IMR-90 (cell line): ENCODE data around the gene HCFC1R1. TPM values are rescaled to one million over a fixed set of nuclear protein-coding genes. Genes with fewer than 3 reads are reported as not detected.

Experiments used
- ATAC-seq: fragments of 200-7000 bp; cut with Tn5 transposase; 2 replicates; pipeline ENCODE4 v1.9.1; 2020; ENCODE audit warnings: low read depth, mild to moderate bottlenecking, moderate library complexity
- BruUV-seq: library from RNA; stranded (reverse); fragments of 400-500 nt; replicated peaks from 2 replicates; lab custom pipeline; 2021; lab: Mats Ljungman, UMichigan
- CTCF ChIA-PET: fragments of 300-600 bp; formaldehyde crosslinking; extraction: SDS; loops from one replicate; lab custom pipeline; 2021; ENCODE audit warnings: antibody characterized with exemption; lab: Yijun Ruan, JAX
- POLR2A ChIA-PET: fragments of 300-600 bp; sonication (Branson Sonifier 250); formaldehyde crosslinking; loops from one replicate; lab custom pipeline; 2022; ENCODE audit warnings: antibody characterized with exemption; ENCODE audit not compliant: unreplicated experiment; lab: Charles Lee
- DNase-seq: peaks from one replicate; pipeline ENCODE4 v3.0.0; 2013
- H2AFZ ChIP-seq: replicated peaks from 2 replicates; pipeline ENCODE3; 2013; ENCODE audit warnings: low read length, mild to moderate bottlenecking; ENCODE audit not compliant: poor library complexity
- H2AK5ac ChIP-seq: 2 replicates; pipeline ENCODE4 v1.6.1; 2013; ENCODE audit warnings: low read depth, low read length, inconsistent platforms
- H2AK9ac ChIP-seq: replicated peaks from 2 replicates; pipeline ENCODE3; 2013; ENCODE audit warnings: mild to moderate bottlenecking, low read depth, low read length, moderate library complexity; ENCODE audit not compliant: poor library complexity
- H2BK120ac ChIP-seq: 2 replicates; pipeline ENCODE4 v1.6.1; 2013; ENCODE audit warnings: low read depth, low read length, inconsistent platforms
- H2BK15ac ChIP-seq: 3 replicates; pipeline ENCODE4 v1.6.1; 2013; ENCODE audit warnings: low read depth, low read length, inconsistent platforms
- H2BK20ac ChIP-seq: 2 replicates; pipeline ENCODE4 v1.6.1; 2013; ENCODE audit warnings: low read depth, mild to moderate bottlenecking, inconsistent platforms, low read length, moderate library complexity
- H2BK5ac ChIP-seq: 2 replicates; pipeline ENCODE4 v1.6.1; 2013; ENCODE audit warnings: mild to moderate bottlenecking, low read depth, low read length, inconsistent platforms; ENCODE audit not compliant: poor library complexity, severe bottlenecking
- H3K14ac ChIP-seq: replicated peaks from 2 replicates; pipeline ENCODE4 v1.6.1; 2013; ENCODE audit warnings: low read depth, low read length, inconsistent platforms
- H3K18ac ChIP-seq: 2 replicates; pipeline ENCODE4 v1.6.1; 2013; ENCODE audit warnings: low read depth, low read length, control low read depth
- H3K23ac ChIP-seq: 2 replicates; pipeline ENCODE4 v1.6.1; 2013; ENCODE audit warnings: low read depth, low read length, inconsistent platforms
- H3K27ac ChIP-seq: 2 replicates; pipeline ENCODE4 v1.5.1; 2013; ENCODE audit warnings: mild to moderate bottlenecking, control low read depth, low read length; ENCODE audit not compliant: insufficient read depth
- H3K27me3 ChIP-seq: 2 replicates; pipeline ENCODE4 v1.6.1; 2013; ENCODE audit warnings: low read length; ENCODE audit not compliant: control insufficient read depth, insufficient read depth
- H3K36me3 ChIP-seq: 2 replicates; pipeline ENCODE4 v1.6.1; 2013; ENCODE audit warnings: low read length, mixed read lengths; ENCODE audit not compliant: control insufficient read depth, insufficient read depth
- H3K4ac ChIP-seq: 2 replicates; pipeline ENCODE4 v1.6.1; 2013; ENCODE audit warnings: low read depth, low read length, inconsistent platforms
- H3K4me1 ChIP-seq: 2 replicates; pipeline ENCODE4 v1.6.1; 2013; ENCODE audit warnings: low read length, mixed read lengths; ENCODE audit not compliant: control insufficient read depth, insufficient read depth
- H3K4me2 ChIP-seq: 2 replicates; pipeline ENCODE4 v1.6.1; 2013; ENCODE audit warnings: low read depth, mild to moderate bottlenecking, control low read depth, low read length, moderate library complexity
- H3K4me3 ChIP-seq: 2 replicates; pipeline ENCODE4 v1.5.1; 2013; ENCODE audit warnings: low read depth, mild to moderate bottlenecking, control low read depth, low read length, moderate library complexity; ENCODE audit not compliant: insufficient read depth
- H3K56ac ChIP-seq: 2 replicates; pipeline ENCODE4 v1.6.1; 2013; ENCODE audit warnings: low read length, inconsistent platforms; ENCODE audit not compliant: insufficient read depth; ENCODE audit errors: extremely low read depth
- H3K79me1 ChIP-seq, 2 experiments: 2 replicates each; pipeline ENCODE4 v1.6.1; 2013; ENCODE audit warnings: low read length in 2 of 2, inconsistent platforms in 1 of 2, low read depth in 1 of 2
- H3K9ac ChIP-seq: 2 replicates; pipeline ENCODE4 v1.6.1; 2013; ENCODE audit warnings: low read depth, low read length, control low read depth
- H3K9me1 ChIP-seq: 2 replicates; pipeline ENCODE4 v1.6.1; 2013; ENCODE audit warnings: low read length, inconsistent platforms; ENCODE audit not compliant: insufficient read depth
- H3K9me3 ChIP-seq: 2 replicates; pipeline ENCODE4 v1.6.1; 2013; ENCODE audit warnings: low read length; ENCODE audit not compliant: control insufficient read depth, insufficient read depth
- H4K20me1 ChIP-seq: 2 replicates; pipeline ENCODE4 v1.6.1; 2013; ENCODE audit warnings: low read length, inconsistent platforms; ENCODE audit not compliant: insufficient read depth
- H4K5ac ChIP-seq: 2 replicates; pipeline ENCODE4 v1.6.1; 2013; ENCODE audit warnings: mild to moderate bottlenecking, low read depth, low read length, control low read depth
- H4K8ac ChIP-seq, 2 experiments: 2 replicates each; pipeline ENCODE4 v1.6.1; 2013; ENCODE audit warnings: low read depth in 2 of 2, low read length in 2 of 2, control low read depth in 1 of 2, inconsistent platforms in 1 of 2
- H4K91ac ChIP-seq: 2 replicates; pipeline ENCODE4 v1.6.1; 2013; ENCODE audit warnings: low read depth, low read length, inconsistent platforms; ENCODE audit not compliant: insufficient read depth
- BHLHE40 ChIP-seq: fragments of 150-350 bp; IDR thresholded peaks from 2 replicates; pipeline ENCODE4 v1.6.1; 2016; ENCODE audit warnings: mild to moderate bottlenecking, low read depth, low read length
- CEBPB ChIP-seq: IDR thresholded peaks from 2 replicates; pipeline ENCODE4 v1.6.1; 2012; ENCODE audit warnings: low read depth, low read length, improper control_type of control experiment
- CHD1 ChIP-seq: IDR thresholded peaks from 2 replicates; pipeline ENCODE4 v1.6.1; 2012; ENCODE audit warnings: low read depth, low read length, improper control_type of control experiment
- ELK1 ChIP-seq: fragments of 150-350 bp; IDR thresholded peaks from 2 replicates; pipeline ENCODE4 v1.6.1; 2016; ENCODE audit warnings: low read depth, mild to moderate bottlenecking, low read length, moderate library complexity, borderline replicate concordance
- FOS ChIP-seq: fragments of 150-350 bp; IDR thresholded peaks from 2 replicates; pipeline ENCODE4 v1.6.1; 2016; ENCODE audit warnings: low read depth, low read length
- MAFK ChIP-seq: IDR thresholded peaks from 2 replicates; pipeline ENCODE4 v1.6.1; 2012; ENCODE audit warnings: low read depth, low read length, improper control_type of control experiment
- MAZ ChIP-seq: IDR thresholded peaks from 2 replicates; pipeline ENCODE4 v1.6.1; 2012; ENCODE audit warnings: low read depth, mild to moderate bottlenecking, low read length, improper control_type of control experiment, moderate library complexity, borderline replicate concordance
- MXI1 ChIP-seq: IDR thresholded peaks from 2 replicates; pipeline ENCODE4 v1.6.1; 2012; ENCODE audit warnings: low read depth, mild to moderate bottlenecking, low read length, moderate library complexity, borderline replicate concordance
- NFE2L2 ChIP-seq: fragments of 150-350 bp; IDR thresholded peaks from 2 replicates; pipeline ENCODE4 v1.6.1; 2016; ENCODE audit warnings: low read depth, mild to moderate bottlenecking, low read length
- POLR2A ChIP-seq: IDR thresholded peaks from 2 replicates; pipeline ENCODE4 v1.6.1; 2012; ENCODE audit warnings: mild to moderate bottlenecking, low read depth, low read length
- RAD21 ChIP-seq: IDR thresholded peaks from 2 replicates; pipeline ENCODE4 v1.6.1; 2012; ENCODE audit warnings: low read length, improper control_type of control experiment
- RCOR1 ChIP-seq: IDR thresholded peaks from 2 replicates; pipeline ENCODE4 v1.6.1; 2012; ENCODE audit warnings: mild to moderate bottlenecking, low read length, improper control_type of control experiment; ENCODE audit not compliant: insufficient replicate concordance
- RFX5 ChIP-seq: IDR thresholded peaks from 2 replicates; pipeline ENCODE4 v1.8.0; 2012; ENCODE audit warnings: low read depth, mild to moderate bottlenecking, low read length, moderate library complexity
- SMC3 ChIP-seq: fragments of 150-350 bp; IDR thresholded peaks from 2 replicates; pipeline ENCODE4 v1.6.1; 2016; ENCODE audit warnings: low read depth, mild to moderate bottlenecking, antibody characterized with exemption, low read length, moderate library complexity
- WGBS, 2 experiments: methylation state at CpG; one replicate each; pipeline versions ENCODE4 v1.1.5 to v1.1.7; 2013; ENCODE audit warnings: missing lambda C conversion rate in 2 of 2; ENCODE audit not compliant: insufficient read length in 1 of 2; ENCODE audit errors: extremely low coverage in 2 of 2; 5-methylcytosine and 5-hydroxymethylcytosine counted together
- dilution Hi-C: fragments of 300-500 bp; cut with HindIII; formaldehyde crosslinking; loops from one replicate; pipeline ENCODE4 v1.14.3; 2018; ENCODE audit warnings: low sequenced_read_pairs; ENCODE audit not compliant: unreplicated experiment
- in situ Hi-C: fragments of 300-500 bp; cut with MboI; formaldehyde crosslinking; loops from 3 replicates; pipeline ENCODE4 v1.14.3; 2019; ENCODE audit warnings: low sequenced_read_pairs, inconsistent platforms, mixed read lengths
- intact Hi-C: fragments of 100-400 bp; cut with micrococcal nuclease; formaldehyde crosslinking; loops from 2 replicates; pipeline ENCODE4 v1.10.0; 2022
- polyA plus RNA-seq, 3 experiments: library from polyadenylated mRNA; depleted of rRNA; stranded (reverse); fragments of >200 nt; gene quantifications; 2 replicates each; pipeline ENCODE4 v1.2.3, GENCODE V29; 2012; ENCODE audit warnings: low replicate concordance in 1 of 3
- total RNA-seq: library from RNA; depleted of rRNA; stranded (reverse); fragments of >200 nt; gene quantifications from 2 replicates; pipeline ENCODE4 v1.2.3, GENCODE V29; 2012
- TF ChIP-seq, protein P1 (sequence below): fragments of 150-350 bp; IDR thresholded peaks from 2 replicates; pipeline ENCODE4 v1.6.1; 2017; ENCODE audit warnings: mild to moderate bottlenecking, antibody characterized with exemption, low read length, low read depth
- TF ChIP-seq, protein P2 (sequence below): conservative IDR thresholded peaks from 2 replicates; pipeline ENCODE4 v1.5.1; 2012; ENCODE audit warnings: mild to moderate bottlenecking, low read depth, low read length, improper control_type of control experiment

Gene HCFC1R1
- total and polyA plus RNA-seq, 2 of the 4 experiments (the other 2 are of a cell fraction), result 7.2 to 57.9 TPM

DNA sequence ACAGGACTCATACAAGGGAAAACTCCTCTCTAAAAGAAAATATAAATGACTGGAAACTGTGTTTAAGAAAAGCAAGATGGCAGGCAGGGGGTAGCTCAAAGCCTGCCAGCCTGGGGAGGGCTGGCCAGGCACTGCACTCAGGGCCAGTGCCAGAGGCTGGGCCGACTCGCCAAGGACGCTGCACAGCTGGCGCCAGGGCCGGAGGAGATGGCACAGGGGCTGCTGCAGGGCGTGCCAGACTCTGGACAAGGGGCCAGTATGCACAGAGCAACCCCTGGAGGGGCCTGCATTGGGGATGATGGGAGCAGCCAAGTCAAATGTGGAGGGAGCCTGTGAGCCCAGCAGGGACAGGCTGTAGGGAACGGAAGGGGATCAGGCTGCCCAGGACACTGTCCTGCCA lies 47.5 kb downstream of the HCFC1R1 start:
- no peak overlapping the region for H3K56ac ChIP-seq
- no peak overlapping the region for H2BK120ac ChIP-seq
- H3K79me1 ChIP-seq, result peaks cover 14 to 26% of the 10 kb centered on the region in 2 experiments
- dilution Hi-C loops, result no loop called here
- H3K4me2 ChIP-seq, result no peak overlapping the region
- BruUV-seq, result no TSS peak
- H4K20me1 ChIP-seq, result peaks cover 8% of the 10 kb centered on the region
- no peak overlapping the region for H3K18ac ChIP-seq
- H3K27ac ChIP-seq, result no peak overlapping the region
- H2BK15ac ChIP-seq, result no peak overlapping the region
- POLR2A ChIA-PET, result no interaction called here
- in situ Hi-C loops, result no loop called here
- H3K9me1 ChIP-seq, result no peaks in the 10 kb centered on the region
- H2BK5ac ChIP-seq, result no peak overlapping the region
- no peak overlapping the region for H2AFZ ChIP-seq
- no peak overlapping the region for H3K14ac ChIP-seq
- no peak overlapping the region for H3K23ac ChIP-seq
- 85% methylated on average over 5 of the region's 7 CpGs; no CpG with 5 or more reads in 1 of the 2 experiments for WGBS, 2 experiments
- no peak overlapping the region for H3K4me3 ChIP-seq
- TF ChIP-seq MAZ, result no peak
- no peak for TF ChIP-seq SMC3
- TF ChIP-seq RFX5, result no peak
- TF ChIP-seq, protein P1, sequence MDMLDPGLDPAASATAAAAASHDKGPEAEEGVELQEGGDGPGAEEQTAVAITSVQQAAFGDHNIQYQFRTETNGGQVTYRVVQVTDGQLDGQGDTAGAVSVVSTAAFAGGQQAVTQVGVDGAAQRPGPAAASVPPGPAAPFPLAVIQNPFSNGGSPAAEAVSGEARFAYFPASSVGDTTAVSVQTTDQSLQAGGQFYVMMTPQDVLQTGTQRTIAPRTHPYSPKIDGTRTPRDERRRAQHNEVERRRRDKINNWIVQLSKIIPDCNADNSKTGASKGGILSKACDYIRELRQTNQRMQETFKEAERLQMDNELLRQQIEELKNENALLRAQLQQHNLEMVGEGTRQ, result no peak
- no peak for TF ChIP-seq POLR2A
- TF ChIP-seq RAD21, result no peak
- no peak for TF ChIP-seq NFE2L2
- TF ChIP-seq ELK1, result no peak
- no peak for TF ChIP-seq BHLHE40
- TF ChIP-seq, protein P2, sequence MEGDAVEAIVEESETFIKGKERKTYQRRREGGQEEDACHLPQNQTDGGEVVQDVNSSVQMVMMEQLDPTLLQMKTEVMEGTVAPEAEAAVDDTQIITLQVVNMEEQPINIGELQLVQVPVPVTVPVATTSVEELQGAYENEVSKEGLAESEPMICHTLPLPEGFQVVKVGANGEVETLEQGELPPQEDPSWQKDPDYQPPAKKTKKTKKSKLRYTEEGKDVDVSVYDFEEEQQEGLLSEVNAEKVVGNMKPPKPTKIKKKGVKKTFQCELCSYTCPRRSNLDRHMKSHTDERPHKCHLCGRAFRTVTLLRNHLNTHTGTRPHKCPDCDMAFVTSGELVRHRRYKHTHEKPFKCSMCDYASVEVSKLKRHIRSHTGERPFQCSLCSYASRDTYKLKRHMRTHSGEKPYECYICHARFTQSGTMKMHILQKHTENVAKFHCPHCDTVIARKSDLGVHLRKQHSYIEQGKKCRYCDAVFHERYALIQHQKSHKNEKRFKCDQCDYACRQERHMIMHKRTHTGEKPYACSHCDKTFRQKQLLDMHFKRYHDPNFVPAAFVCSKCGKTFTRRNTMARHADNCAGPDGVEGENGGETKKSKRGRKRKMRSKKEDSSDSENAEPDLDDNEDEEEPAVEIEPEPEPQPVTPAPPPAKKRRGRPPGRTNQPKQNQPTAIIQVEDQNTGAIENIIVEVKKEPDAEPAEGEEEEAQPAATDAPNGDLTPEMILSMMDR, result no peak
- no peak for TF ChIP-seq FOS
- TF ChIP-seq RCOR1, result no peak
- TF ChIP-seq MXI1, result no peak
- no peak for TF ChIP-seq CHD1
- no peak for TF ChIP-seq CEBPB
- no peak for TF ChIP-seq MAFK
- no peaks in the 10 kb centered on the region for H3K9me3 ChIP-seq
- no peak overlapping the region for H2AK5ac ChIP-seq
- H3K4ac ChIP-seq, result no peak overlapping the region
- DNase-seq (no peak), ATAC-seq (no peak)
- peaks cover 4% of the 10 kb centered on the region for H3K4me1 ChIP-seq
- CTCF ChIA-PET, result no interaction called here
- no peak overlapping the region for H4K91ac ChIP-seq
- intact Hi-C loops, result no loop called here
- H3K27me3 ChIP-seq, result no peaks in the 10 kb centered on the region
- H2AK9ac ChIP-seq, result no peak overlapping the region
- no peak overlapping the region for H2BK20ac ChIP-seq
- no peak overlapping the region for H4K5ac ChIP-seq
- H3K9ac ChIP-seq, result no peak overlapping the region
- no peak overlapping the region for H4K8ac ChIP-seq
- H3K36me3 ChIP-seq, result peaks cover 2% of the 10 kb centered on the region; the same call in 1 of the 2 replicates
